ENCODE data around the gene CLEC16A. TPM values are rescaled to one million over a fixed set of nuclear protein-coding genes. Genes with fewer than 3 reads are reported as not detected.

The CLEC16A gene
- polyA plus RNA-seq, 3 donors = 3.4 to 12.0 (median 5.8) TPM

- Histone ChIP-seq H3K27ac (ENCODE audit: low read depth in 1 of 2, low read length in 2 of 2) (peak overlapping the region; percentile 76 to 81), H3K9me3 (replicated peaks in 1 of 2; ENCODE audit: control insufficient read depth in 1 of 2, insufficient read depth in 1 of 2, low read length in 2 of 2) (no peaks in the 10 kb centered on the region), H4K20me1 (ENCODE audit: insufficient read depth, low read length) (no peaks in the 10 kb centered on the region), H2AFZ (ENCODE audit: insufficient read depth, low read depth, low read length, poor library complexity, severe bottlenecking) (no peak overlapping the region), H3K36me3 (replicated peaks in 1 of 2; ENCODE audit: control insufficient read depth in 1 of 2, insufficient read depth in 2 of 2, low read length in 2 of 2) (peaks cover 4 to 6% of the 10 kb centered on the region in 2 donors), H3K9ac (ENCODE audit: insufficient read depth, low read length, poor library complexity, severe bottlenecking) (peak overlapping the region; percentile 38), H3K27me3 (ENCODE audit: control insufficient read depth in 2 of 2, insufficient read depth in 2 of 2, low read length in 2 of 2) (no peaks in the 10 kb centered on the region), H3K4me2 (replicated peaks; ENCODE audit: extremely low read depth, low read length, poor library complexity, severe bottlenecking) (peak overlapping the region; percentile 45), H3K4me1 (ENCODE audit: control insufficient read depth in 1 of 2, insufficient read depth in 2 of 2, low read length in 2 of 2) (peaks cover 42 to 45% of the 10 kb centered on the region in 2 donors), H3K79me2 (ENCODE audit: insufficient read depth, low read length) (no peaks in the 10 kb centered on the region), H3K4me3 (replicated peaks in 1 of 3; ENCODE audit: low read depth in 2 of 3, low read length in 3 of 3) (peak overlapping the region in 1 of 3 experiments; percentile 18)
- Mint-ChIP-seq H3K4me3 (no peak overlapping the region), H3K27ac (peak overlapping the region; percentile 80 to 94 (median 87)), H3K27me3 (ENCODE audit: low read depth in 3 of 3) (peaks cover 0 to 2% (median 1%) of the 10 kb centered on the region in 3 donors), H3K4me1 (peaks cover 51% of the 10 kb centered on the region), H3K9me3 (no peaks in the 10 kb centered on the region), H3K36me3 (peaks cover 26 to 27% of the 10 kb centered on the region in 2 donors)
- intact Hi-C loops (cut with micrococcal nuclease) = no loop called here
- 87% methylated on average over 7 of the region's 20 CpGs for WGBS (ENCODE audit: insufficient coverage)
- no peak for DNase-seq
- no peak for TF ChIP-seq CTCF (IDR thresholded peaks at IDR 0.05)
Observed at GRCh38 chr16:11181242-11181898, 237.0 kb downstream of the CLEC16A start.

GRCh38 chr16:11181899-11182279 lies 237.5 kb downstream of the CLEC16A start:
- no peaks in the 10 kb centered on the region for H3K9me3 Mint-ChIP-seq
- no peaks in the 10 kb centered on the region for H4K20me1 ChIP-seq (ENCODE audit: insufficient read depth, low read length)
- H3K27me3 Mint-ChIP-seq (ENCODE audit: low read depth in 3 of 3) = peaks cover 0 to 2% (median 1%) of the 10 kb centered on the region in 3 donors
- no peak overlapping the region for H3K4me3 Mint-ChIP-seq
- peak overlapping the region; percentile 80 to 94 (median 87) for H3K27ac Mint-ChIP-seq
- 8% methylated on average over 6 of the region's 12 CpGs for WGBS (ENCODE audit: insufficient coverage)
- peaks cover 26 to 27% of the 10 kb centered on the region in 2 donors for H3K36me3 Mint-ChIP-seq
- H3K4me3 ChIP-seq (replicated peaks in 1 of 3; ENCODE audit: low read depth in 2 of 3, low read length in 3 of 3) = peak overlapping the region in 1 of 3 experiments; percentile 18
- peaks cover 4 to 6% of the 10 kb centered on the region in 2 donors for H3K36me3 ChIP-seq (replicated peaks in 1 of 2; ENCODE audit: control insufficient read depth in 1 of 2, insufficient read depth in 2 of 2, low read length in 2 of 2)
- peak overlapping the region; percentile 76 to 81 for H3K27ac ChIP-seq (ENCODE audit: low read depth in 1 of 2, low read length in 2 of 2)
- intact Hi-C loops (cut with micrococcal nuclease) = no loop called here
- peak overlapping the region; percentile 34 for H2AFZ ChIP-seq (ENCODE audit: insufficient read depth, low read depth, low read length, poor library complexity, severe bottlenecking)
- DNase-seq = peak; percentile 90 to 97 (median 90)
- H3K9ac ChIP-seq (ENCODE audit: insufficient read depth, low read length, poor library complexity, severe bottlenecking) = peak overlapping the region; percentile 35
- H3K27me3 ChIP-seq (ENCODE audit: control insufficient read depth in 2 of 2, insufficient read depth in 2 of 2, low read length in 2 of 2) = no peaks in the 10 kb centered on the region
- peak overlapping the region; percentile 45 for H3K4me2 ChIP-seq (replicated peaks; ENCODE audit: extremely low read depth, low read length, poor library complexity, severe bottlenecking)
- no peaks in the 10 kb centered on the region for H3K79me2 ChIP-seq (ENCODE audit: insufficient read depth, low read length)
- peaks cover 51% of the 10 kb centered on the region for H3K4me1 Mint-ChIP-seq
- H3K4me1 ChIP-seq (ENCODE audit: control insufficient read depth in 1 of 2, insufficient read depth in 2 of 2, low read length in 2 of 2) = peaks cover 42 to 45% of the 10 kb centered on the region in 2 donors
- H3K9me3 ChIP-seq (replicated peaks in 1 of 2; ENCODE audit: control insufficient read depth in 1 of 2, insufficient read depth in 1 of 2, low read length in 2 of 2) = no peaks in the 10 kb centered on the region
- TF ChIP-seq CTCF (IDR thresholded peaks at IDR 0.05) = no peak

Data from CD14-positive monocyte (primary cell).